ENCODE measurements around the gene PANK2. TPM values are rescaled to one million over a fixed set of nuclear protein-coding genes. Genes with fewer than 3 reads are reported as not detected.

Gene PANK2
- total and polyA plus RNA-seq, 2 experiments from 2014 or later: 36.1 to 72.0 TPM

DNA sequence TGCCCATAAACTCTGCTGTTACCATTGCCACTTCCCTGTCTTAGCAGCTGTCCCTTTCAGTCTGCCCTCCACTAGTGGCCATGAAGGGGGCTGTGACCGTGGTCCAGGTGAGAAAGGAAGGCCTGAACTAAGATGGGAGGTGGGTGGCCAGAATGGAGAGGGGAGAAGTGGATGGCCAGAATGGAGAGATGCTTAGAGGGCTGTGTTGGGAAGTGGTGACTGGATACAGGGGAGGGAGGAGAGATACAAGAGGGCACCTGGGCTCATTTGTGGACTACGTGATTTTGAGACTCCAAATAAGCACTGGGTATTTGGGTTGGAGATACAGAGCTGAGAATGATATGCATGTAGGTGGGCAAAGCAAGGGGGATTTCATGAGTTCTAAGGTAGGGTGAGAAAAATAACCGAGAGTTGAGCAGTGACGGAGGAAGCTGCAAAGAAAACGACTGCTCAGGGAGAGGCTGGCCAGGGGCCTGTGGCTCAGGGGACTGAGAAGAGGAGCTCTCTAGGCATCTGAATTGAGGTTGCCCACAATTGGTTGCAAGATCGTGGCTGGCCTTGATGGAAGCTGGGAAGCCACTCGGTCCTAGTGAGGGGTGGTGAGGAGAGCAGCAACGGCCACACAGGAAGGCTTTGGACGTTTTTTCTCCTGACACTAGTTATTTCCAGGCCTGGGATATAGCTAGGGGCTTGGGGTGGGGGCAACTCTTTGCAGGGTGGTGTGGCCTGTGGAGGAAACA, 36.9 kb downstream of the PANK2 start:
- Histone ChIP-seq H3K27ac (ENCODE audit: low read depth) (peak overlapping the region; percentile 78; the same call in 1 of the 2 replicates), H3K27me3 (ENCODE audit: insufficient read depth) (no peaks in the 10 kb centered on the region), H2AFZ (no peak overlapping the region), H4K20me1 (replicated peaks; ENCODE audit: insufficient read depth) (peaks cover 50% of the 10 kb centered on the region), H3K4me3 (no peak overlapping the region), H3F3A (replicated peaks; ENCODE audit: low read depth) (peaks cover 28% of the 10 kb centered on the region), H3K4me1 (ENCODE audit: insufficient read depth) (peaks cover 26% of the 10 kb centered on the region), H3K9me2 (ENCODE audit: insufficient read depth) (no peaks in the 10 kb centered on the region), H3K79me2 (replicated peaks; ENCODE audit: insufficient read depth) (peaks cover 25% of the 10 kb centered on the region), H3K36me3 (ENCODE audit: insufficient read depth) (peaks cover 14% of the 10 kb centered on the region; the same call in 1 of the 2 replicates), H3K4me2 (no peak overlapping the region)
- DNase-seq (ENCODE audit: low spot score) (peak; percentile 43), ATAC-seq (peak; percentile 9; the same call in 2 of the 3 replicates)
- peaks cover 52% of the 10 kb centered on the region for H3K4me1 Mint-ChIP-seq
- peak overlapping the region; percentile 5; the same call in 2 of the 3 replicates for H3K4me3 Mint-ChIP-seq
- H3K27me3 Mint-ChIP-seq (ENCODE audit: insufficient read depth, low read depth, poor library complexity): peaks cover 52% of the 10 kb centered on the region
- H3K27ac Mint-ChIP-seq: peak overlapping the region; percentile 73
- H3K9me3 Mint-ChIP-seq: no peaks in the 10 kb centered on the region
- TF ChIP-seq REST (IDR thresholded peaks at IDR 0.05; ENCODE audit: unreplicated experiment) (no peak), POLR2AphosphoS5 (IDR thresholded peaks at IDR 0.05; ENCODE audit: low read depth) (peak; percentile 12; the same call in 1 of the 2 replicates)
- H3K36me3 Mint-ChIP-seq (ENCODE audit: low read depth): peaks cover 44% of the 10 kb centered on the region

GRCh38 chr20:3927486-3928291, 38.5 kb downstream of the PANK2 start:
- Histone ChIP-seq H3K79me2 (replicated peaks; ENCODE audit: insufficient read depth) (peaks cover 10% of the 10 kb centered on the region), H3K27me3 (ENCODE audit: insufficient read depth) (no peaks in the 10 kb centered on the region), H4K20me1 (replicated peaks; ENCODE audit: insufficient read depth) (peaks cover 40% of the 10 kb centered on the region), H3K4me3 (no peak overlapping the region), H3K4me2 (0 out of 2 replicates have a peak overlapping the region, but pooled peaks have one; percentile 55), H2AFZ (no peak overlapping the region), H3K27ac (ENCODE audit: low read depth) (peak overlapping the region; percentile 80), H3F3A (replicated peaks; ENCODE audit: low read depth) (peaks cover 26% of the 10 kb centered on the region), H3K36me3 (ENCODE audit: insufficient read depth) (peaks cover 14% of the 10 kb centered on the region; the same call in 1 of the 2 replicates), H3K9me2 (ENCODE audit: insufficient read depth) (no peaks in the 10 kb centered on the region), H3K4me1 (ENCODE audit: insufficient read depth) (peaks cover 35% of the 10 kb centered on the region)
- Mint-ChIP-seq H3K4me3 (peak overlapping the region; percentile 16; the same call in 1 of the 3 replicates), H3K27me3 (ENCODE audit: insufficient read depth, low read depth, poor library complexity) (peaks cover 55% of the 10 kb centered on the region), H3K36me3 (ENCODE audit: low read depth) (peaks cover 31% of the 10 kb centered on the region), H3K4me1 (peaks cover 50% of the 10 kb centered on the region), H3K27ac (peak overlapping the region; percentile 78), H3K9me3 (no peaks in the 10 kb centered on the region)
- DNase-seq (ENCODE audit: low spot score) (peak; percentile 64), ATAC-seq (peak; percentile 17)
- peak; percentile 68 for TF ChIP-seq POLR2AphosphoS5 (IDR thresholded peaks at IDR 0.05; ENCODE audit: low read depth)
- TF ChIP-seq ZNF114 (CRISPR knock-in tag; IDR thresholded peaks at IDR 0.05): no peak

All from GM23338 (cell line).